DMS79 treated with DMSO at 0.1 percent for 48 hours (cell line): ENCODE results near the gene TBC1D1.

Experiments
- DNase-seq: peaks from one replicate; lab custom pipeline; 2025; lab: John Stamatoyannopoulos, UW

Gene TBC1D1

GRCh38 chr4:38080061-38080974, 189.4 kb downstream of the TBC1D1 start:
- no peak for DNase-seq

DNA sequence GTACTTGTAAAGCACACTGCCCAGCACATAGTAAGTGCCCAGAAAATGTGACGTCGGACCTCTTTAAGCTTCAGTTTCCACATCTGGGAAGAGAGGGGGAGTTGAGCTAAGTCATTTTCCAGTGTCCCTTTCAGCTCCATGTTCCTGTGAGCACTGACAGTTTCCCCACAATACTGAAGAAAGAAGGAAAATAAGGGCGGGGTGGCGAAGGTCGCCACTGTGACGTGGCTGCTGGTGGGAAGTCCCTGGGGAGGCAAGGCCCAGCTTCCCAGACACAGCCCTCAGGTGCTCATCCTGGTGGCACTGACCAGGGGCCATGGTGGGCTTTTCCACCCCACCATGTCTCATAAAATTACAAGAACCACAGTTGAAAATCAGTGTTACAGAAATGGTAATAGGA, 191.1 kb downstream of the TBC1D1 start:
- DNase-seq = no peak

- no peak for DNase-seq
Measured at GRCh38 chr4:38082424-38083385, 191.8 kb downstream of the TBC1D1 start.

DNA sequence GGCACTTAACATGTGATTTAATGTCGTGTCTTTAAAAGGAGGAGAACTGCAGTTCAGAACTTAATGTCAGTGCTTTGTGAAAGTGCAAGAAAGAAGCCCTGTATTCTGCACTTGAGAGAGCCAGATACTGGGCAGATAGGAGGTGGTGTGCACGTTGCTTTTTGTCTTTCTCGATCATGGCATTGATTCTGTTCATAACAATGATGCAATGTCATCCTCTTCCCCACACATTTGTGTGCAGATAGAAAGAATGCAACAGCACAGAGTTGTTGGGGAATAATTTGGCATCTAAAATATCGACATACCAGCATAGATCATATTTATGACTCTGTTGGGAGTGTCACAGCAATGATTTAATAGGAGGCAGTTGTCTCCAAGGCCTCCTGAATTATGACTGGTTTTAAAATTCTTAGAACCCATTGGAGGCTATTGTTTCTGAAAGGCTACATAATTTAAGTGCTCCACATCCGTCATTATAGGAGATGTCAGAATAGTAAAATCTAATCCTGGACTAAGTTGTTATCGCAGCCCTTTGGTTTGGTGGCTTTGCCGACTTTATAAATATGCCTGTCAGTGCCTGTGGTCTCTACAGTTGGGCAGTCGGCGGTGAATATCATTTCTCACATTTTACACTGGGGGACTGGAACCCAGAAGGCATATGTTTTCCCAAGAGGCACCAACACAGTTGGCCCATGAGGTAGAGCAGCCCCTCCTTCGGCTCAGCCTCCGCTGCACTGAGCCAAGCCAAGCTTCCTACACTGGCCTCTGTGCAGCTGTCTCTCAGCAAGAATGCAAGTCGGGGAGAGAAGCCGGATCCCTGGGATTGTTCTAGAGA, 194.2 kb downstream of the TBC1D1 start:
- no peak for DNase-seq

GRCh38 chr4:38085751-38086150, 194.9 kb downstream of the TBC1D1 start:
- no peak for DNase-seq

- DNase-seq = no peak
Measured at GRCh38 chr4:38086151-38086848, 195.4 kb downstream of the TBC1D1 start.

- no peak for DNase-seq
Measured at GRCh38 chr4:38086849-38087226, 196.0 kb downstream of the TBC1D1 start.

DNA sequence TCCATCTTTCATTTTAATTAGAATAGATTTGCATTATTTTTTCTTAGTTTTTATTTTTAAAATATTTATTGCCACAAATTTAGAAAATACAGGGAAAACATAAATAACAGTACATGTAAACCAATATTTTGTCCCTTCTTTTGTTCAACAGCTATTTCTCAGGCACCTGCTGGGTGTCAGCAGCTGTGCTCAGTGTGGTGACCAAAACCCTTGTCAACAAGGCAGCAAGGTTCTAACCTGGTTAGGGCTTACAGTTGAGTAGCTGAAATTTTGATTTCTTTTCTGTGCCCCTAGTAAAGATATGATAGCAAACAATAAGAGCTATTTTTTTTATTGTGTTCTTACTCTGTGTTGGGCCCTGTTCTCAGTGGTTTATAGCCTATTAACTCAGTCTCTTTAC, 197.4 kb downstream of the TBC1D1 start:
- no peak for DNase-seq

- DNase-seq = no peak
Measured at GRCh38 chr4:38089961-38090360, 199.1 kb downstream of the TBC1D1 start.

DNA sequence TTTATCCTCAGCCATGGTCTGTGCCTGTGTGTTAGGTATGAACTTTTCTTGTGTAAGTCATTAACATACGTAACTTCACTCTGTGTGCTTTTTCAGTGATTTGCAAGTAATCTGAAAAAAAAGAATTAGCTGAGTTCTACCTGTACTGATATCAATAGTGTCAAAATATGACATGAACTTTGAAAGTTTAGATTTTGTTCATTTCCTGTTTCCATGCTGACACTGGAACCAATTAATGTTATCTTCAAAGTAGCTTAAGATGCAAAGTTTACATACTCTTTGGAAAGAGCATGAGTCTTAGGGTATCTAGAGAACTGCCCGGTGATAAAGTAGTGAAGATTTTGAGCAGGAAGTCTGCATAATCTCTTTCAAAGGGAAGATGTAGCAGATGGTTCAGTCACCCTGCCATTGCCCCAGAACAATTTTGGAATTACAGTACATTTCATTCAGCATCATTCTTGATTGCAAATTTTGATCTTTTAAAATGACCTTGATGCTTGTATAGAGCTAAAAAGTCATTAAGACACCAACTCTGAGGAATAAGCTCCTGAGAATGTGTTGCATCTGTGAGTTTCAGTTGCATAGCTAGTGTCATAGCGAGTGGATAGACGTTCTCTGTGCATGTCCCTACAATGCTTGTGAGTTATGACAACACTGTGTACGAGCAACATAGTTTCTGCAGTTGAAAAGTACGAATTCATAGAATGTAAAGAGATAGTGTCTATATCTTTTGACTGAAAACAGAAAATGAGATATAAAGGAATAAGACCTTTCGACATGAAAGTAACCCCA, 199.8 kb downstream of the TBC1D1 start:
- DNase-seq = no peak

- DNase-seq = no peak
Measured at GRCh38 chr4:38091636-38092035, 200.8 kb downstream of the TBC1D1 start.

DNA sequence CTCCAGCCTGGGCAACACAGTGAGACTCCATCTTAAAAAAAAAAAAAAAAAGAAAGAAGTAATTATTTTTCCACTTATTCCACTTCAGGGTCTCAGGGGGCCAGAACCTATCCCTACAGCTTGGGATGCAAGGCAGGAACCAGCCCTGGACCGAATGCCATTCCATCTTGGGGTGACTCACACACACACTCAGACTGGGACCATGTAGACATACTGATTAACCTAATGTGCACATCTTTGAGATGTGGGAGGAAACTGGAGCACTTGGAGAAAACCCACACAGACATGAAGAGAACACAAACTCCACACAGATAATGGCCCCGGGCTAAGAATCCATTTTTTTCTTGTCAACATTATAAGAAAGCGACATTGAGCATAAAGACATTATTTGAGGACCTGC, 201.8 kb downstream of the TBC1D1 start:
- no peak for DNase-seq

DNA sequence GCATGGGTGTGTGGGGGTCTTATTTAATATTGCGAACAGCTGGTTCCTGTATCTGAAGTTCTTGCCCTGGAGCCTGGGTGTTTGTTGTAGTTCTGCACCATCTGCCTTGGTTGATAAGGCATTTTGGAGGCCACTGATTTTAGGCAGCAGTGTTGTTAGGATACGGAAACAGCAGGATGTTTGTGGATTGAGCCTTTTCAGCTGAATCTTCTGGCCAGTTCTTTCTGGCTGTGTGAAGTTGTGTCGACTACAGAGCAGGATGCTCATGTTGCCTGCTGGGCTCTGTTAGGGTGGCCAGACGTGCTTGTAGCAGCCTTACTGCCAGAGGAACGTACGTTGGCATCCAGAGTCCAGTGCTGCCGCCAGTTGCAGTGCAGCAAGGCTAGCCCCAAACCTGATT, 203.5 kb downstream of the TBC1D1 start:
- DNase-seq = no peak

GRCh38 chr4:38095691-38096090, 204.8 kb downstream of the TBC1D1 start:
- DNase-seq = no peak

DNA sequence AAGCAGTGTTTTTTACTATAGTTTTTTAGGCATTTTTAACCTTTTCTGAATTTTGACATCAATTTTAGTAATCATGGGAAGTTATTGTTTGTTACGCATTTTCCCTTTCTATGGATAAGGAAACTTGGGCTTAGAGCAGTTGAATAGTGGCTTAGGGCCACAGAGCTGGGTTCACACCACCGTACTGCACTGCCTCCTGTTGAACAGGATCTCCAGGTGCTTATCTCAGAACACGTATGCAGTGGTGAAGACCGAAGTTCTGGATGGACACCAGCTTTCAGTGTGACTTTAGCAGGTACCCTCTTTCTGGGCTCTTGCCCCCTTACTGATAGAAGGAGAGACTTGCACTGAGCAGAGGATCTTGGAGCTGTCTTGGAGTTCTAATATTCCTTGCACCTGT, 206.9 kb downstream of the TBC1D1 start:
- DNase-seq = no peak

DNA sequence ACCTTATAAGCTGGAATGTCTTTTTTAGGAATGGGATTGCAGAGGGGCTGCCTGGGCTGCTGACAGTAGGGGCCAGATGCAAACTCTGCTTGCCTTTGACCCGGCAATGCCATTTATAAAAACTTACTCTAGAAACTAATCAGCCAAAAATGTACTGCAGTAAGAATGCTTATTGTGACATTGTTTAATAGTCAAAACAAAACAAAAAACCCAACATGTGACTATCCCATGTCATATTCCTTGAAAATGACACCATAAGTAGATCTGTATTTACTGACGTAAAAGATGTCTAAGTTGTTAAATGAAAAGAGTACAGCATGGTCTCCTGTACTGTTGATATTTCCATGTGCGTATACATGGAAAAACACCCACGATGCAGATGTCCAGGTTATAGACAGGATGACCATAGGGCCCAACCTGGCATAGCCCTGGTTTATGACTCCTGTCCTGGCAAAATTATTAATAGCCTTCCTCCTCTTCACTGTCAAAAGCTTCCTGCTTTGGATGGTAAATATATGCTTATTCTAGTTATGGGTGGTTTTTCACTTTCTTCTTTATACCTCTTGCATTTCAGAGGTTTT, 208.2 kb downstream of the TBC1D1 start:
- DNase-seq = no peak

- DNase-seq = no peak
Measured at GRCh38 chr4:38099908-38100407, 209.1 kb downstream of the TBC1D1 start.

- DNase-seq = no peak
Measured at GRCh38 chr4:38100474-38101255, 209.8 kb downstream of the TBC1D1 start.

GRCh38 chr4:38101563-38101962, 210.7 kb downstream of the TBC1D1 start:
- DNase-seq = no peak
